IMR-90 (cell line): ENCODE data around the gene NUDCD3.

Source experiments
- BHLHE40 ChIP-seq: fragments of 150-350 bp; IDR thresholded peaks from 2 replicates; pipeline ENCODE4 v1.6.1; 2016; ENCODE audit warnings: mild to moderate bottlenecking, low read depth, low read length
- CEBPB ChIP-seq: IDR thresholded peaks from 2 replicates; pipeline ENCODE4 v1.6.1; 2012; ENCODE audit warnings: low read depth, low read length, improper control_type of control experiment
- CTCF ChIP-seq: conservative IDR thresholded peaks from 2 replicates; pipeline ENCODE4 v1.5.1; 2012; ENCODE audit warnings: mild to moderate bottlenecking, low read depth, low read length, improper control_type of control experiment
- ELK1 ChIP-seq: fragments of 150-350 bp; IDR thresholded peaks from 2 replicates; pipeline ENCODE4 v1.6.1; 2016; ENCODE audit warnings: low read depth, mild to moderate bottlenecking, low read length, moderate library complexity, borderline replicate concordance
- MAFK ChIP-seq: IDR thresholded peaks from 2 replicates; pipeline ENCODE4 v1.6.1; 2012; ENCODE audit warnings: low read depth, low read length, improper control_type of control experiment
- MAZ ChIP-seq: IDR thresholded peaks from 2 replicates; pipeline ENCODE4 v1.6.1; 2012; ENCODE audit warnings: low read depth, mild to moderate bottlenecking, low read length, improper control_type of control experiment, moderate library complexity, borderline replicate concordance
- NFE2L2 ChIP-seq: fragments of 150-350 bp; IDR thresholded peaks from 2 replicates; pipeline ENCODE4 v1.6.1; 2016; ENCODE audit warnings: low read depth, mild to moderate bottlenecking, low read length
- POLR2A ChIP-seq: IDR thresholded peaks from 2 replicates; pipeline ENCODE4 v1.6.1; 2012; ENCODE audit warnings: mild to moderate bottlenecking, low read depth, low read length
- RAD21 ChIP-seq: IDR thresholded peaks from 2 replicates; pipeline ENCODE4 v1.6.1; 2012; ENCODE audit warnings: low read length, improper control_type of control experiment
- RCOR1 ChIP-seq: IDR thresholded peaks from 2 replicates; pipeline ENCODE4 v1.6.1; 2012; ENCODE audit warnings: mild to moderate bottlenecking, low read length, improper control_type of control experiment; ENCODE audit not compliant: insufficient replicate concordance
- RFX5 ChIP-seq: IDR thresholded peaks from 2 replicates; pipeline ENCODE4 v1.8.0; 2012; ENCODE audit warnings: low read depth, mild to moderate bottlenecking, low read length, moderate library complexity
- SMC3 ChIP-seq: fragments of 150-350 bp; IDR thresholded peaks from 2 replicates; pipeline ENCODE4 v1.6.1; 2016; ENCODE audit warnings: low read depth, mild to moderate bottlenecking, antibody characterized with exemption, low read length, moderate library complexity
- TF ChIP-seq, protein P1 (sequence below): fragments of 150-350 bp; IDR thresholded peaks from 2 replicates; pipeline ENCODE4 v1.6.1; 2017; ENCODE audit warnings: mild to moderate bottlenecking, antibody characterized with exemption, low read length, low read depth

DNA sequence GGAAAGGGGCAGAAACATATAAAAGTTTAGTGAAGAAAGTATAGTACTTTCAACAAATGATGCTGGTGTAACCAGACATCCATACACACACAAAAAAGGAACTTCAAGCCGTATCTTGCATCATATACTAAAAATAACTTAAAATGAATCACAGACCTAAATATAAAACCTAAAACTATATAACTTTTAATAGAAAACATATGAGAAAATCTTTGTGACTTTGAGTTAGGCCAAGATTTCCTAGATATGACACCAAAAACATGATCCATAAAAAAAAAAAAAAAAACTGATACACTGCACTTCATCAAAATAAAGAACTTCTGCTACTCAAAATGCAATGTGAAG is 40.9 kb downstream of the NUDCD3 start:
- TF ChIP-seq RAD21 (no peak), CTCF (no peak), BHLHE40 (no peak), CEBPB (peak; percentile 91), SMC3 (no peak), RCOR1 (no peak), NFE2L2 (no peak), POLR2A (no peak), RFX5 (no peak), MAFK (no peak), MAZ (no peak), ELK1 (no peak)
- TF ChIP-seq, protein P1, sequence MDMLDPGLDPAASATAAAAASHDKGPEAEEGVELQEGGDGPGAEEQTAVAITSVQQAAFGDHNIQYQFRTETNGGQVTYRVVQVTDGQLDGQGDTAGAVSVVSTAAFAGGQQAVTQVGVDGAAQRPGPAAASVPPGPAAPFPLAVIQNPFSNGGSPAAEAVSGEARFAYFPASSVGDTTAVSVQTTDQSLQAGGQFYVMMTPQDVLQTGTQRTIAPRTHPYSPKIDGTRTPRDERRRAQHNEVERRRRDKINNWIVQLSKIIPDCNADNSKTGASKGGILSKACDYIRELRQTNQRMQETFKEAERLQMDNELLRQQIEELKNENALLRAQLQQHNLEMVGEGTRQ: no peak
